ENCODE measurements around the gene SUSD5. TPM values are rescaled to one million over a fixed set of nuclear protein-coding genes. Genes with fewer than 3 reads are reported as not detected.
A peak's percentile ranks its signal among the peaks of the same experiment; 100 is the strongest.

The SUSD5 gene
- 3.1 and 3.7 TPM in 2 replicates for total RNA-seq (ENCODE audit: low replicate concordance)

GRCh38 chr3:33218446-33219174, at the start of gene SUSD5:
Gene SUSD5, minus strand, starts transcription at chr3:33218810. Its CDS starts 13 bp downstream, at chr3:33218797.
- peaks cover 8% of the 10 kb centered on the region for H3K4me1 ChIP-seq
- peak within 1 kb of the TSS; percentile 64 for H3K4me3 ChIP-seq
- Mint-ChIP-seq H3K27me3 (ENCODE audit: insufficient read depth, low read depth) (peaks cover 42% of the 10 kb centered on the region), H3K9me3 (peaks cover 5% of the 10 kb centered on the region), H3K4me3 (peak within 1 kb of the TSS; percentile 84), H3K4me1 (peaks cover 9% of the 10 kb centered on the region), H3K27ac (no peak within 1 kb of the TSS), H3K36me3 (no peaks in the 10 kb centered on the region)
- no peaks in the 10 kb centered on the region for H3K9me3 ChIP-seq (ENCODE audit: low read depth)
- no peaks in the 10 kb centered on the region for H3K36me3 ChIP-seq
- H4K20me1 ChIP-seq (ENCODE audit: low read depth) = no peaks in the 10 kb centered on the region
- TF ChIP-seq CTCF (IDR thresholded peaks at IDR 0.05) = peak; percentile 3
- peak; percentile 11 for TF ChIP-seq EZH2 (IDR thresholded peaks at IDR 0.05)
- peak; percentile 38 for TF ChIP-seq EZH2phosphoT487 (IDR thresholded peaks at IDR 0.05)
- peaks cover 73% of the 10 kb centered on the region for H3K27me3 ChIP-seq
- H3K9ac ChIP-seq = no peak within 1 kb of the TSS
- no peak within 1 kb of the TSS for H3K27ac ChIP-seq
- peak within 1 kb of the TSS; percentile 96 for H3K4me2 ChIP-seq
- H2AFZ ChIP-seq (replicated peaks) = peak within 1 kb of the TSS; percentile 98
- H3F3A ChIP-seq (ENCODE audit: low read depth) = peaks cover 7% of the 10 kb centered on the region
- no peaks in the 10 kb centered on the region for H3K79me2 ChIP-seq (ENCODE audit: low read depth)
- peak; percentile 86 for DNase-seq (ENCODE audit: low spot score)

GRCh38 chr3:33260104-33260503, 41.5 kb upstream of the SUSD5 start:
- H3K4me1 Mint-ChIP-seq = peaks cover 2% of the 10 kb centered on the region
- no peaks in the 10 kb centered on the region for H3K27me3 Mint-ChIP-seq (ENCODE audit: insufficient read depth, low read depth)
- Histone ChIP-seq H3K27ac (no peak overlapping the region), H3K9me3 (ENCODE audit: low read depth) (no peaks in the 10 kb centered on the region), H3K27me3 (no peaks in the 10 kb centered on the region), H3K4me1 (peaks cover 17% of the 10 kb centered on the region), H4K20me1 (ENCODE audit: low read depth) (no peaks in the 10 kb centered on the region), H3K4me2 (no peak overlapping the region), H2AFZ (replicated peaks) (no peak overlapping the region), H3K79me2 (ENCODE audit: low read depth) (no peaks in the 10 kb centered on the region), H3K36me3 (no peaks in the 10 kb centered on the region), H3K9ac (no peak overlapping the region), H3K4me3 (no peak overlapping the region), H3F3A (ENCODE audit: low read depth) (no peaks in the 10 kb centered on the region)
- H3K36me3 Mint-ChIP-seq = no peaks in the 10 kb centered on the region
- DNase-seq (ENCODE audit: low spot score) = no peak
- H3K4me3 Mint-ChIP-seq = no peak overlapping the region
- TF ChIP-seq CTCF (IDR thresholded peaks at IDR 0.05) (no peak), EZH2 (IDR thresholded peaks at IDR 0.05) (no peak), EZH2phosphoT487 (IDR thresholded peaks at IDR 0.05) (no peak)
- no peak overlapping the region for H3K27ac Mint-ChIP-seq
- no peaks in the 10 kb centered on the region for H3K9me3 Mint-ChIP-seq

GRCh38 chr3:33256249-33256648, 37.6 kb upstream of the SUSD5 start:
- Histone ChIP-seq H3F3A (ENCODE audit: low read depth) (no peaks in the 10 kb centered on the region), H4K20me1 (ENCODE audit: low read depth) (no peaks in the 10 kb centered on the region), H2AFZ (replicated peaks) (no peak overlapping the region), H3K4me1 (peaks cover 17% of the 10 kb centered on the region), H3K27me3 (no peaks in the 10 kb centered on the region), H3K4me2 (peak overlapping the region; percentile 2), H3K36me3 (no peaks in the 10 kb centered on the region), H3K9me3 (ENCODE audit: low read depth) (no peaks in the 10 kb centered on the region), H3K27ac (no peak overlapping the region), H3K79me2 (ENCODE audit: low read depth) (no peaks in the 10 kb centered on the region), H3K4me3 (no peak overlapping the region), H3K9ac (no peak overlapping the region)
- no peaks in the 10 kb centered on the region for H3K9me3 Mint-ChIP-seq
- H3K4me1 Mint-ChIP-seq = peaks cover 2% of the 10 kb centered on the region
- H3K4me3 Mint-ChIP-seq = no peak overlapping the region
- peak; percentile 74 for DNase-seq (ENCODE audit: low spot score)
- no peaks in the 10 kb centered on the region for H3K36me3 Mint-ChIP-seq
- H3K27me3 Mint-ChIP-seq (ENCODE audit: insufficient read depth, low read depth) = peaks cover 2% of the 10 kb centered on the region
- no peak for TF ChIP-seq EZH2phosphoT487 (IDR thresholded peaks at IDR 0.05)
- TF ChIP-seq CTCF (IDR thresholded peaks at IDR 0.05) = peak; percentile 8
- TF ChIP-seq EZH2 (IDR thresholded peaks at IDR 0.05) = no peak
- H3K27ac Mint-ChIP-seq = no peak overlapping the region

All from neural progenitor cell (in vitro differentiated cells).